ELR (cell line): Measurements from ENCODE around the gene MN1.
A peak's percentile ranks its signal among the peaks of the same experiment; 100 is the strongest.
"Not testable (repeated sequence)": the region's sequence is repeated elsewhere in the genome, so short reads cannot be mapped to it uniquely, and the experiment has no call there.

Source experiments
- DNase-seq: peaks from one replicate; pipeline ENCODE4 v3.0.0-alpha.2; 2015; ENCODE audit warnings: low read depth

MN1 gene

GRCh38 chr22:27757928-27758525 lies 43.5 kb downstream of the MN1 start:
- DNase-seq = no peak

- DNase-seq = no peak
These were observed 45.3 kb downstream of the MN1 start for GRCh38 chr22:27756212-27756660.

GRCh38 chr22:27755521-27756211 lies 45.9 kb downstream of the MN1 start:
- DNase-seq = no peak

GRCh38 chr22:27754888-27755480 lies 46.6 kb downstream of the MN1 start:
- no peak for DNase-seq

GRCh38 chr22:27754247-27754887 lies 47.2 kb downstream of the MN1 start:
- DNase-seq = no peak

GRCh38 chr22:27752771-27753170 lies 48.8 kb downstream of the MN1 start:
- DNase-seq = peak; percentile 38

GRCh38 chr22:27752141-27752540 lies 49.4 kb downstream of the MN1 start:
- DNase-seq = no peak

- no peak for DNase-seq
These were observed 50.1 kb downstream of the MN1 start for GRCh38 chr22:27751277-27752070.

- no peak for DNase-seq
These were observed 50.8 kb downstream of the MN1 start for GRCh38 chr22:27750584-27751265.

- DNase-seq = peak; percentile 12
These were observed 51.8 kb downstream of the MN1 start for GRCh38 chr22:27749597-27750225.

GRCh38 chr22:27748751-27749191 lies 52.8 kb downstream of the MN1 start:
- peak; percentile 38 for DNase-seq

- no peak for DNase-seq
These were observed 53.2 kb downstream of the MN1 start for GRCh38 chr22:27748349-27748748.

- DNase-seq = no peak
These were observed 53.9 kb downstream of the MN1 start for GRCh38 chr22:27747396-27748221.

- no peak for DNase-seq
These were observed 54.6 kb downstream of the MN1 start for GRCh38 chr22:27746918-27747317.

GRCh38 chr22:27745809-27746208 lies 55.7 kb downstream of the MN1 start:
- DNase-seq = no peak

GRCh38 chr22:27745154-27745553 lies 56.4 kb downstream of the MN1 start:
- DNase-seq = no peak

- not testable (repeated sequence) for DNase-seq
These were observed 57.5 kb downstream of the MN1 start for GRCh38 chr22:27744078-27744477.

- no peak for DNase-seq
These were observed 61.3 kb downstream of the MN1 start for GRCh38 chr22:27740202-27740748.

- DNase-seq = no peak
These were observed 64.0 kb downstream of the MN1 start for GRCh38 chr22:27737521-27737920.

- DNase-seq = no peak
These were observed 67.5 kb downstream of the MN1 start for GRCh38 chr22:27734066-27734465.
